Midbrain (tissue), 1 donor: ENCODE measurements around the gene MID2.
"Not testable (repeated sequence)": the region's sequence is repeated elsewhere in the genome, so short reads cannot be mapped to it uniquely, and the experiment has no call there.

ENCODE experiments used
- DNase-seq: peaks from one replicate; lab custom pipeline; 2025; lab: John Stamatoyannopoulos, UW

The MID2 gene

GRCh38 chrX:107825698-107826237 lies at the start of gene MID2:
TSS of gene MID2 (plus strand) at chrX:107825866. CDS start at chrX:107826427, 561 bp downstream.
- no peak for DNase-seq

GRCh38 chrX:107776649-107777535 lies 48.8 kb upstream of the MID2 start:
- DNase-seq = peak; percentile 83

- no peak for DNase-seq
Observed at GRCh38 chrX:107777536-107777832, 48.2 kb upstream of the MID2 start, which contains the start of gene NCBP2L. TSS of gene NCBP2L (plus strand) at chrX:107777733. CDS start at chrX:107794221, 16,488 bp downstream.

- no peak for DNase-seq
Observed at GRCh38 chrX:107780525-107780924, 45.1 kb upstream of the MID2 start.

DNA sequence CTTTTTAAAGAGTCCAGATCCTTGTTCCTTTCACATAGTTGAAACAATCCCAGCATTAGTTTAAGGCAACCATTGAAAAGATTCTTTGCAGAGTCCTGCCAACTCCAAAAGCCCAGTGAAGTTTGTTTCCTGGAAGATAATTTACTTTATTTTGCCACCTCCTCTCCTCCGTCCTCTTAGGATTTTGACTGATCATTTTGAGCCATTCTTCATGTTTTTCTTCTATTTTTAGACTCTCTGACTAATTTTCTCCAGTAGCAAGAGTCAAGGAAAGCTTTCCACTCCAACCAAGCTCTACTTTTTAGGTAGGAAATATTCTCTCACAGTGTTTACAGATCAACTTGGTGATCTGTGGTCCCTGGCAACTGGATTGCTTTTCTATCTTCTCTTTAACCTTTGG lies 37.8 kb upstream of the MID2 start:
- DNase-seq = no peak

DNA sequence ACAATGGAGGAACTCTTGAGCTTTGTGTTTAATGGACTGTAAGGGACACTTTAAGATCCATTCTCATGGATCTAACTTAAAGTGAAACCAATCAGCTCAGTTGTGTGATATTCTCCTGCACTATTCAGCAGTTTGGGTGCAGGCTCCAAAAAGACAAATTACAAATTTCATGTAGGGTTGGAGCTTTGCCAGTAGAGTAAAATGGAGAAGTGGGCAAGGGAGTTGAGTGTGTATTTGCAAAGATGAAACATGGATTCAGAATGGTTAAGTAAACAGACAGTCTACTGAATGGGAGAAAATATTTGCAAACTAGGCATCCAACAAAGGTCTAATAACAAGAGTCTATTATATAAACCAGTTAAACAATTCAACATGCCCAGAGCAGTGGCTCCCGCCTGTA lies 21.2 kb upstream of the MID2 start:
- DNase-seq = no peak

- DNase-seq = no peak
Observed at GRCh38 chrX:107805179-107805578, 20.5 kb upstream of the MID2 start.

GRCh38 chrX:107810053-107810452 lies 15.6 kb upstream of the MID2 start:
- not testable (repeated sequence) for DNase-seq

DNA sequence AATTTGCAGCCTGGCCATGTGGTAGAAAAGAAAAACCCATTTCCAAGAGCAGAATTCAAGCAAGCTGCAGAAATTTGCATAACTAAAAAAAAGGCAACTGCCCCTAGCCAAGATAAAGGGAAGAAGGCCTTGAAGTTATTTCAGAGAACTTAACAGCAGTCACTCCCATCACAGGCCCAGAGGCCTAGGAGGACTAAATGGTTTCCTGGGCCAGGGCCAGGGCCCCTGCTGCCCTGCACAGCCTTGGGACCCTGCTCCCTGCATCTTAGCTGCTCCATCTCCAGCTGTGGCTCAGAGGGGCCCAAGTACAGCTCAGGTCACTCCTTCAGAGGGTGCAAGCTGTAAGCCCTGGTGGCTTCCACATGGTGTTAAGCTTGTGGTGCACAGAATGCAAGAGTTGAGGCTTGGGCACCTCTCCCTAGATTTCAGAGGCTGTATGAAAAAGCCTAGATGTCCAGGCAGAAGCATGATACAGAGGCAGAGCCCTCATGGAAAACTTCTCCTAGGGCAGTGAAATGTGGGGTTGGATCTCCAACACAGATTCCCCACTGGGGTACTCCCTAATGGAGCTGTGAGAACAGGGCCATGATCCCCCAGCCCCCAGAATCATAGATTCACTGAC lies 6.7 kb upstream of the MID2 start:
- no peak for DNase-seq

DNA sequence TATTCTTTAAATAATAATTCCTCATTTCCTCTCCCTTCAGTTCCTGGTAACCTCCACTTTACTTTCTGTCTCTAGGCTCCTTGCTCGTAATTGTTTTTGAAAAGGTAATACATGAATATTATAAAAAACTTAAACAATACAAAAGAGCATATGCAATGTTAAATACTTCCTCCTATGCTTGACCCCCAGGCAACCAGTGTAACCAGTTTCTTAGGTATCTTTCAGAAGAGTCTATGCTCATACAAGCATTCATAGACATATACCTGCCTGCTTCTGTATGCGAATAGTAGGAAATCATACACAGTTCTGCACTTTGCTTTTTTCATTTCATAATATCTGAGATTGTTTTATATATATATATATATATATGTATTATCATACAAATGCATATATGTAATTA lies 2.6 kb upstream of the MID2 start:
- no peak for DNase-seq

- DNase-seq = no peak
Observed at GRCh38 chrX:107823456-107823855, 2.2 kb upstream of the MID2 start.

- peak; percentile 27 for DNase-seq
Observed at GRCh38 chrX:107826238-107827029, 768 bp downstream of the MID2 start.

DNA sequence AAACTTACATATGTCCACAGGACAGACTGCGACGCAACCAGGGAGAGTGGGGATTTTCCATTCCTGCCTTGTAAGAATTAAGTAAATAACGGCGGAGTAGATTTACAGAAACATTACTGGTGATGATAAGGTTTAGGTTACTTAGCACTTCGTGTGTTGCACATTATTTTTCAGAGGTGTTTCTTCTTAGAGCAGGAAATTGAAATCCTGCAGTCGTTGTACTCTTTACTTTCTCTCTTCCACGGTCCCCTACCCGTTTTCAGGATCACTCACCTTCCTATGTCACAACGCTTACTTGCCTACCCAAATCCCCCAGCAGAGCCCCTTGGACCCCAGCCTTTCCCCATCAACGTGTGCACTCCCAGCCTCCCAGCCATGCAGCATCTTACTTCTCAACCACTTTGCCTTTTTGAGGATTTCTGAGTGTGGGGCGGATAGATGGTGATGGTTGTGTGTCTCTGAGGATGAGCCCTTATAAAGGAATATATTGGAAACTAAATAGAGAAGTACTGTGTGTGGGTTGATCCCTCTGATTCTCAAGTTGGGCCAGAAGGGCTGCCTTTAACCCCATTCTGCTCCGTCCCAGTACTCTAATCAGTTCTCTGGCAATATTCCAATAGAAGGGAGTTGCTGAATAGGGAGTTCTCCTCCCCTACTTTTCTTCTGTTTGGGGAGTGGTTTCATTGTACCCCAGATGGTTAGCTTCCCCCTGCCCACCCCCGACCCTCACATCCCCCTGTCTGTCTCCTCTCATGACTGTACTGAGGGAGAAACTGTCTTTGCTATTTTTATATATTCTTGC lies 1.6 kb downstream of the MID2 start:
- no peak for DNase-seq

- no peak for DNase-seq
Observed at GRCh38 chrX:107827852-107828251, 2.2 kb downstream of the MID2 start.

DNA sequence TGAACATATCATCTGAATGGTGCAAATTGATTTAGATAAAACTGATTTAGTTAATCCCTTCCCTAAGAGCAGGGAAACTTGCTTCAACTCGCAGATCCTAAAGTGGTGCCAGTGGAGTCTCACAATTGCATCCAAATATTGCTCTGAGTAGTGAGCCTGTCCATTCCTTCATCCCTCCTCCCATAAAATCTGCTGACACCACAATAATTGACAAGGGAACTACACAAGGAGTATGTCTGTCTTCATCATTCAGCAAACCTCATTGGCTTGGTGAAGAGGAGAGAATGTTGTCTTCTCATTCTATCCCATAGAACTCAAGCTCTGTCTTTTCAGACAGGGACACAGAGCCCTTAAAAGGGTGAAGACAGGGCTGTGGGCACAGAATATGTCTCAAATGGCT lies 4.2 kb downstream of the MID2 start:
- no peak for DNase-seq

DNA sequence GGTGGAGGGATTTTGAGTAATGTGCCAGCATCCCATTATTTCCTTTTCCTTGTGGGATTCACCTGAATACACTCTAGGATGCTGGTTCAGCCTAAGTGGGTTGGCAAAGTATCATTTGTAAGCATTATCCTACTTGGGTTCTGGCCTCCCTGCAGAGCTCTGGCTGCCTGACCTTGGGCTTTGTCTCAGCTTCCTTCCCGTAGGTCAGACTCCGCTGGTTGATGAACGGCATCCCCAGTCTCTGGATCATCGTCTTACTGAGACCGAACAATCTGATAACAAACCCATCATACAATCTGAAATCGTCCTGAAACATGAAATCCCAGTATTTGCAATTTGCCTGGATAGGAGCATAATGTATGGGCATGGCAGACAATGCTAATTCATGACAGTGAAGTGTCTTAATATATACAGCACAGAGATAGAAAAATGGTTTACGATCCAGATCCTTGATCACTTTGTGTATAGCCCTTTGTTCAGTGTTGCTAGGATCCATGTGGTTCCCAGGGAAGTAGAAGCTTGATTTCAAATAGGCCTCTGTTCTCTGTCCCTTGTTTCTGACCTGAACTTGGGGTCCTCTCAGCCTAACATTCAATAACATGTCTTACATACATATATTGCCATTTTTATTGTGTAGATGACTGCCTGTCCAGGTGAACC lies 5.5 kb downstream of the MID2 start:
- no peak for DNase-seq

GRCh38 chrX:107834275-107835201 lies 8.9 kb downstream of the MID2 start:
- DNase-seq = no peak

GRCh38 chrX:107836958-107837357 lies 11.3 kb downstream of the MID2 start:
- no peak for DNase-seq

GRCh38 chrX:107840971-107841370 lies 15.3 kb downstream of the MID2 start:
- no peak for DNase-seq
